GM06990 (cell line): ENCODE data around the gene GRM4.
A peak's percentile ranks its signal among the peaks of the same experiment; 100 is the strongest.

Source experiments
- DNase-seq: peaks from one replicate; pipeline ENCODE4 v3.0.0-alpha.2; 2011; ENCODE audit not compliant: insufficient read length; ENCODE audit errors: extremely low read depth
- H3K27me3 ChIP-seq: replicated peaks from 2 replicates; pipeline ENCODE4 v1.6.0; 2011; ENCODE audit warnings: low read length; ENCODE audit not compliant: control insufficient read depth, insufficient read depth
- H3K36me3 ChIP-seq: 2 replicates; pipeline ENCODE4 v1.5.1; 2011; ENCODE audit warnings: low read length; ENCODE audit not compliant: control insufficient read depth, insufficient read depth
- H3K4me3 ChIP-seq: replicated peaks from 2 replicates; pipeline ENCODE4 v1.5.1; 2011; ENCODE audit warnings: low read depth, mild to moderate bottlenecking, control low read depth, low read length
- TF ChIP-seq, protein P1 (sequence below): IDR thresholded peaks from 2 replicates; pipeline ENCODE4 v1.5.1; 2011; ENCODE audit warnings: low read length, control low read depth, mild to moderate bottlenecking, inconsistent platforms; ENCODE audit not compliant: insufficient read depth, poor library complexity, severe bottlenecking

GRM4 gene

GRCh38 chr6:34056305-34057108 lies 89.4 kb downstream of the GRM4 start:
- H3K27me3 ChIP-seq, result no peaks in the 10 kb centered on the region; the same call in none of the 2 replicates
- H3K4me3 ChIP-seq, result no peak overlapping the region
- DNase-seq, result peak; percentile 36

GRCh38 chr6:34055223-34055933 lies 90.5 kb downstream of the GRM4 start:
- H3K36me3 ChIP-seq, result no peaks in the 10 kb centered on the region
- H3K4me3 ChIP-seq, result no peak overlapping the region
- TF ChIP-seq, protein P1, sequence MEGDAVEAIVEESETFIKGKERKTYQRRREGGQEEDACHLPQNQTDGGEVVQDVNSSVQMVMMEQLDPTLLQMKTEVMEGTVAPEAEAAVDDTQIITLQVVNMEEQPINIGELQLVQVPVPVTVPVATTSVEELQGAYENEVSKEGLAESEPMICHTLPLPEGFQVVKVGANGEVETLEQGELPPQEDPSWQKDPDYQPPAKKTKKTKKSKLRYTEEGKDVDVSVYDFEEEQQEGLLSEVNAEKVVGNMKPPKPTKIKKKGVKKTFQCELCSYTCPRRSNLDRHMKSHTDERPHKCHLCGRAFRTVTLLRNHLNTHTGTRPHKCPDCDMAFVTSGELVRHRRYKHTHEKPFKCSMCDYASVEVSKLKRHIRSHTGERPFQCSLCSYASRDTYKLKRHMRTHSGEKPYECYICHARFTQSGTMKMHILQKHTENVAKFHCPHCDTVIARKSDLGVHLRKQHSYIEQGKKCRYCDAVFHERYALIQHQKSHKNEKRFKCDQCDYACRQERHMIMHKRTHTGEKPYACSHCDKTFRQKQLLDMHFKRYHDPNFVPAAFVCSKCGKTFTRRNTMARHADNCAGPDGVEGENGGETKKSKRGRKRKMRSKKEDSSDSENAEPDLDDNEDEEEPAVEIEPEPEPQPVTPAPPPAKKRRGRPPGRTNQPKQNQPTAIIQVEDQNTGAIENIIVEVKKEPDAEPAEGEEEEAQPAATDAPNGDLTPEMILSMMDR, result peak; percentile 91
- DNase-seq, result peak; percentile 44
- no peaks in the 10 kb centered on the region; the same call in 1 of the 2 replicates for H3K27me3 ChIP-seq

More at GRCh38 chr6:34056305-34057108, 89.4 kb downstream of the GRM4 start:
- TF ChIP-seq, protein P1, result no peak
- no peaks in the 10 kb centered on the region for H3K36me3 ChIP-seq

GRCh38 chr6:34053721-34054120 lies 92.2 kb downstream of the GRM4 start:
- H3K27me3 ChIP-seq, result no peaks in the 10 kb centered on the region; the same call in 1 of the 2 replicates
- H3K36me3 ChIP-seq, result no peaks in the 10 kb centered on the region
- no peak overlapping the region for H3K4me3 ChIP-seq
- TF ChIP-seq, protein P1, result no peak
- DNase-seq, result no peak

GRCh38 chr6:34052918-34053608 lies 92.8 kb downstream of the GRM4 start:
- no peak for DNase-seq
- TF ChIP-seq, protein P1, result no peak
- Histone ChIP-seq H3K4me3 (no peak overlapping the region), H3K27me3 (no peaks in the 10 kb centered on the region; the same call in 1 of the 2 replicates), H3K36me3 (no peaks in the 10 kb centered on the region)

- DNase-seq, result no peak
- no peak overlapping the region for H3K4me3 ChIP-seq
- H3K27me3 ChIP-seq, result no peaks in the 10 kb centered on the region; the same call in 1 of the 2 replicates
- TF ChIP-seq, protein P1, result no peak
- no peaks in the 10 kb centered on the region for H3K36me3 ChIP-seq
Observed at GRCh38 chr6:34052071-34052825, 93.6 kb downstream of the GRM4 start.
